ENCODE data around the gene PAX7. TPM values are rescaled to one million over a fixed set of nuclear protein-coding genes. Genes with fewer than 3 reads are reported as not detected.
A peak's percentile ranks its signal among the peaks of the same experiment; 100 is the strongest.

The PAX7 gene
- total and polyA plus RNA-seq, 9 of the 15 experiments (the other 6 are each of a cell fraction or from before 2014, with no cell fraction given): not detected

DNA sequence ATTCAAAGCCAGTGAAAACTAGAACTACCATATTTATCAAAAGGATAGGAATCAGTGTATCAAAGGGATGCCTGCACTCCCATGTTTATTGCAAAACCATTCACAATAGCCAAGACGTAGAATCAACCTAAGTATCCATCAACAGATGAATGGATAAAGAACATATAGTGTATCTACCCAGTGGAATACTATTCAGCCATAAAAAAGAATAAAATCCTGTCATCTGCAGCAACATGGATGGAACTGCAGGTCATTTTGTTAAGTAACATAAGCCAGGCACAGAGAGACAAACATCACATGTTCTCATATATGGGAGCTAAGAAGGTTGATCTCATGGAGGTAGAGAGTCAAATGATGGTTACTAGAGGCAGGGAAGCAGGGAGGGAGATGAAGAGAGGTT, 110.0 kb downstream of the PAX7 start:
- Histone ChIP-seq H3K27ac (ENCODE audit: extremely low read depth, low read depth, low read length) (no peak overlapping the region), H3K36me3 (ENCODE audit: control insufficient read depth, insufficient read depth, low read length) (no peaks in the 10 kb centered on the region), H3K4me1 (replicated peaks in 1 of 2; ENCODE audit: control insufficient read depth in 2 of 2, insufficient read depth in 2 of 2, low read length in 2 of 2) (no peaks in the 10 kb centered on the region), H3K4me3 (no peak overlapping the region), H3K9me3 (replicated peaks; ENCODE audit: control insufficient read depth, insufficient read depth, low read depth, low read length) (no peaks in the 10 kb centered on the region), H3K27me3 (ENCODE audit: control insufficient read depth in 2 of 2, insufficient read depth in 2 of 2, low read length in 2 of 2) (peaks cover 4 to 44% of the 10 kb centered on the region in 2 experiments; a peak in 4 of 5 replicates), H4K20me1 (replicated peaks; ENCODE audit: control insufficient read depth, insufficient read depth, low read length) (peaks cover 9% of the 10 kb centered on the region; the same call in 1 of the 2 replicates), H3K79me2 (ENCODE audit: control insufficient read depth, insufficient read depth, low read length) (no peaks in the 10 kb centered on the region), H3K9me1 (ENCODE audit: control insufficient read depth, insufficient read depth, low read length) (no peaks in the 10 kb centered on the region), H3K4me2 (ENCODE audit: insufficient read depth, low read length) (no peak overlapping the region), H3K9ac (ENCODE audit: insufficient read depth in 1 of 2, low read depth in 2 of 2, low read length in 2 of 2) (no peak overlapping the region), H2AFZ (ENCODE audit: low read depth, low read length) (no peak overlapping the region)
- WGBS (ENCODE audit: insufficient coverage, low coverage, missing lambda C conversion rate): 4% methylated on average over 1 of the region's 1 CpG
- POLR2A ChIA-PET: no interaction called here
- in situ Hi-C loops (cut with MboI) (no loop called here), intact Hi-C loops (cut with micrococcal nuclease) (no loop called here)
- ATAC-seq (no peak), FAIRE-seq (no peak), DNase-seq (ENCODE audit: extremely low read depth in 1 of 4, low spot score in 3 of 4) (no peak)
- BruUV-seq (replicated peaks): no TSS peak
- TF ChIP-seq HSF4 (CRISPR knock-in tag; IDR thresholded peaks at IDR 0.05; ENCODE audit: borderline replicate concordance) (no peak), KLF1 (tag; IDR thresholded peaks at IDR 0.05) (no peak), ARNT (IDR thresholded peaks at IDR 0.05) (no peak), ZNF146 (CRISPR knock-in tag; IDR thresholded peaks at IDR 0.05; ENCODE audit: unreplicated experiment) (peak; percentile 51), BMI1 (IDR thresholded peaks at IDR 0.05; ENCODE audit: low read length) (no peak)
- TF ChIP-seq, protein P1, sequence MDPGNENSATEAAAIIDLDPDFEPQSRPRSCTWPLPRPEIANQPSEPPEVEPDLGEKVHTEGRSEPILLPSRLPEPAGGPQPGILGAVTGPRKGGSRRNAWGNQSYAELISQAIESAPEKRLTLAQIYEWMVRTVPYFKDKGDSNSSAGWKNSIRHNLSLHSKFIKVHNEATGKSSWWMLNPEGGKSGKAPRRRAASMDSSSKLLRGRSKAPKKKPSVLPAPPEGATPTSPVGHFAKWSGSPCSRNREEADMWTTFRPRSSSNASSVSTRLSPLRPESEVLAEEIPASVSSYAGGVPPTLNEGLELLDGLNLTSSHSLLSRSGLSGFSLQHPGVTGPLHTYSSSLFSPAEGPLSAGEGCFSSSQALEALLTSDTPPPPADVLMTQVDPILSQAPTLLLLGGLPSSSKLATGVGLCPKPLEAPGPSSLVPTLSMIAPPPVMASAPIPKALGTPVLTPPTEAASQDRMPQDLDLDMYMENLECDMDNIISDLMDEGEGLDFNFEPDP (CRISPR knock-in tag; IDR thresholded peaks at IDR 0.05): no peak
- CTCF ChIA-PET (ENCODE audit: low intra/inter-chr PET ratio): no interaction called here
